ENCODE results near the gene DCAF5. TPM values are rescaled to one million over a fixed set of nuclear protein-coding genes. Genes with fewer than 3 reads are reported as not detected.

DCAF5 gene
- total RNA-seq, 1 donor from 2014 or later: 48.6 TPM

DNA sequence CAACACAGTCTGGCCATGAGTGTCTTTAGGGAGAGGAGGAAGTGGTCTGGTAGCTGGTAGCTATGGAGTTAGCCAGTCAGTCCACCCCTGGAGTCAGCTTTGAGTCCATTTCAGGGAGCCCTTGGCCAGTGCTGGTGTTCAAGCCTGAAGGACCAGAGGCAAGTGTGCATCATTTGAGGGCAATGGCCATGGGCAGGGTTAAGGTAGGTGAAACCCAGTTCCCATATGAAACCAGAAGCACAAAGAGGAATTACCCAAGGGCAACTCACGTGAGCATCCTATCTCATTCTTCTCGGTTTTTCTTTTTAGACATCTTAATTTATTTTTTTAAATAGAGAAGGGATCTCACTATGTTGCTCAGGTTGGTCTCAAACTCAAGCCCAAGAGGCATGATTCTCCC lies 112.6 kb downstream of the DCAF5 start:
- no peak for TF ChIP-seq POLR2AphosphoS5 (IDR thresholded peaks at IDR 0.05; ENCODE audit: insufficient read depth in 1 of 2, low read depth in 1 of 2)
- TF ChIP-seq, protein P1, sequence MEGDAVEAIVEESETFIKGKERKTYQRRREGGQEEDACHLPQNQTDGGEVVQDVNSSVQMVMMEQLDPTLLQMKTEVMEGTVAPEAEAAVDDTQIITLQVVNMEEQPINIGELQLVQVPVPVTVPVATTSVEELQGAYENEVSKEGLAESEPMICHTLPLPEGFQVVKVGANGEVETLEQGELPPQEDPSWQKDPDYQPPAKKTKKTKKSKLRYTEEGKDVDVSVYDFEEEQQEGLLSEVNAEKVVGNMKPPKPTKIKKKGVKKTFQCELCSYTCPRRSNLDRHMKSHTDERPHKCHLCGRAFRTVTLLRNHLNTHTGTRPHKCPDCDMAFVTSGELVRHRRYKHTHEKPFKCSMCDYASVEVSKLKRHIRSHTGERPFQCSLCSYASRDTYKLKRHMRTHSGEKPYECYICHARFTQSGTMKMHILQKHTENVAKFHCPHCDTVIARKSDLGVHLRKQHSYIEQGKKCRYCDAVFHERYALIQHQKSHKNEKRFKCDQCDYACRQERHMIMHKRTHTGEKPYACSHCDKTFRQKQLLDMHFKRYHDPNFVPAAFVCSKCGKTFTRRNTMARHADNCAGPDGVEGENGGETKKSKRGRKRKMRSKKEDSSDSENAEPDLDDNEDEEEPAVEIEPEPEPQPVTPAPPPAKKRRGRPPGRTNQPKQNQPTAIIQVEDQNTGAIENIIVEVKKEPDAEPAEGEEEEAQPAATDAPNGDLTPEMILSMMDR (IDR thresholded peaks at IDR 0.05): no peak
- TF ChIP-seq POLR2A (IDR thresholded peaks at IDR 0.05): no peak
- no peak for DNase-seq (ENCODE audit: extremely low spot score in 2 of 2)
- no peaks in the 10 kb centered on the region for H3K27me3 ChIP-seq
- intact Hi-C loops (cut with DNase I): no loop called here
- H3K27ac ChIP-seq: no peak overlapping the region
- H3K4me1 ChIP-seq: peaks cover 56% of the 10 kb centered on the region
- H3K36me3 ChIP-seq: no peaks in the 10 kb centered on the region
- H3K4me3 ChIP-seq: no peak overlapping the region
- H3K9me3 ChIP-seq: no peaks in the 10 kb centered on the region

DNA sequence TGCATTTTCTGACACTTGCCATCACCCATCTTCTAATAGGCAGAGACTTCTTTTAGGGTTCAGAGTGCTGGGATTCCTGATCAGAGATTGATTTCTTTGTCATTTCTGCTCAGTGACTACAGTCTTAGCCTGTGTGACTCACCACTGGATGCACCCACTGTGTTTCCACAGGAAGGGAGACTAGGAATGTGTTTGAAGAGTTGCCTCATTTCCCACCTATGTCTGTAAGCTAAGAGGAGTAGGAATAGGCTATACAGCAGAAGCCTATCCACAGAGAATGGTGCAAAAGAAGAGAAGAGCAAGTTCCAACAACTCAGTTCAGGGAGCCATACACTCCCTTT lies 113.7 kb downstream of the DCAF5 start:
- TF ChIP-seq, protein P1 (IDR thresholded peaks at IDR 0.05): no peak
- TF ChIP-seq POLR2A (IDR thresholded peaks at IDR 0.05) (no peak), POLR2AphosphoS5 (IDR thresholded peaks at IDR 0.05; ENCODE audit: insufficient read depth in 1 of 2, low read depth in 1 of 2) (no peak)
- Histone ChIP-seq H3K36me3 (no peaks in the 10 kb centered on the region), H3K27ac (no peak overlapping the region), H3K4me1 (peaks cover 45% of the 10 kb centered on the region), H3K27me3 (no peaks in the 10 kb centered on the region), H3K9me3 (no peaks in the 10 kb centered on the region), H3K4me3 (no peak overlapping the region)
- intact Hi-C loops (cut with DNase I): no loop called here
- DNase-seq (ENCODE audit: extremely low spot score in 2 of 2): no peak

DNA sequence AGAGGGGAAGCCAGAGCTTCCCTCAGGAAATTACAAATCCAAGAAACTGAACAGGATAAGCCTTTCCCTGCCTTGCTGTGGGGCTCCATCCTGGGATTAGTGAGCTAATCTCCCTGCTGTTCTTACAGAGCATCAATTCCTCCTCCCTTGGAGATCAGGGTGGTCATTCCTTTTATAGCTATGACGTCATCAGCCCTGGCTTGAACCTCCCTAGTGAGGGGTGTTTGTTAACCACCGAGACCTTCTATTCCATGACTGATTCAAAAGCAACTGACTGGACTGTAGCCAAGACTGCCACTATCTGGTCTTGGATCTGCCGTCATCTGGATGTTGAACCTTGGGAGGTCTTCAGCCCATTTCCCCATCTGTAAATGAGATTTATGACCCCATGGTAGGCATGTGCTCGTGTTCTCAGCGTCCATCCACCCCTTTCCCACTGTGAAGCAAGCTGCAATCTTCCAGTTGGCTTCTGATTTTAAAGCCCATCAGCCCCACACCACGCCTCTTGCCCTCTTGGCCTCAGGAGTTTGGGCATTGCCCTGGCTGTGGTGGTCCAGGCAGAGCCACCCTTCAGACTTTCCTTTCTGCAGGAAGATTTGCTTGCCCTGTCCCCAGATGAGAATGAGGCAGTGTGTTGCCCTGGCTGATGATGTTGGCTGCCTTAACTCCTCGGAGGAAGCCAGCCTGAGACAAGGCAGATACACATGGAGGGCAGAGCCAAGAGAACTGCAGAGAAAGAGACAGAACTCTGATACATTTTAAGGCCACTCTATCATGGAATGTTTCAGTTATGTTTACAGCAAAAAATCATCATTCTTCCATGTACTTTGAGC lies 114.2 kb downstream of the DCAF5 start:
- peaks cover 39% of the 10 kb centered on the region for H3K4me1 ChIP-seq
- H3K27me3 ChIP-seq: no peaks in the 10 kb centered on the region
- no peak overlapping the region for H3K4me3 ChIP-seq
- H3K27ac ChIP-seq: no peak overlapping the region
- no peaks in the 10 kb centered on the region for H3K9me3 ChIP-seq
- intact Hi-C loops (cut with DNase I): no loop called here
- TF ChIP-seq POLR2AphosphoS5 (IDR thresholded peaks at IDR 0.05; ENCODE audit: insufficient read depth in 1 of 2, low read depth in 1 of 2) (peak in 1 of 2 donors; percentile 51), POLR2A (IDR thresholded peaks at IDR 0.05) (no peak)
- TF ChIP-seq, protein P1 (IDR thresholded peaks at IDR 0.05): no peak
- DNase-seq (ENCODE audit: extremely low spot score in 2 of 2): no peak
- no peaks in the 10 kb centered on the region for H3K36me3 ChIP-seq

DNA sequence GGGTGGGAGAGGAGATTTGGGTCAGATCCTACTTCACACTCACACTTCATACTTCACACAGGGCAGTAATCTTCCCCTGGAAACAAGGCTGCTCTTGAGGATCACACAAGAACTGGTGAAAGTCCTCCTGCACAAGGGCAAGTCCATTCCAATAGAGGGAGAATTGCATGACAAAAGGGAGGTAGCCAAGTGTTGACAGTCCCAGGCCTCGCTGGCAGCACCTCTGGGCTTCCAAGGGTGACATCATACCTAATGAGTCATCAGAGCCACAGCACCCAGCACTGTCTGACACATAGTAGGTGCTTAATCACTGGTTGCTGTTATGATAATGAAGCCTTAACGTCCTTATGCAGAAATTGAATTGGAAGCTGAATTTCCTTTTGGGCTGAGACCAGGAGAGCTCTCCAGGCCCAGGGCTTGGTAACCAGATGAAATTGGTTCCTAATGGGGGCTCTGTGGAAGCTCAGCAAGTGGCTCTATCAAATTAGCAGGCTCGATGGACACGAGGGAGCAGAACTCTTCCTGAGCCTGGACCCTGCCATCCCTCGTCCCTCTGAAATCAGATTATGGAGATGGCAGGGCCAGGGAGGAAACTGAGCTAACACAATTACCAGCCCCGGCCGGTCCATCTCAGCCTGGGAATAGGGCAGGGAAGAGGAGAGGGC lies 115.0 kb downstream of the DCAF5 start:
- Histone ChIP-seq H3K27me3 (no peaks in the 10 kb centered on the region), H3K27ac (no peak overlapping the region), H3K36me3 (no peaks in the 10 kb centered on the region), H3K9me3 (no peaks in the 10 kb centered on the region), H3K4me3 (no peak overlapping the region), H3K4me1 (peaks cover 32% of the 10 kb centered on the region)
- intact Hi-C loops (cut with DNase I): no loop called here
- TF ChIP-seq POLR2AphosphoS5 (IDR thresholded peaks at IDR 0.05; ENCODE audit: insufficient read depth in 1 of 2, low read depth in 1 of 2): no peak
- TF ChIP-seq POLR2A (IDR thresholded peaks at IDR 0.05): no peak
- TF ChIP-seq, protein P1 (IDR thresholded peaks at IDR 0.05): no peak
- DNase-seq (ENCODE audit: extremely low spot score in 2 of 2): no peak

All from vagina (tissue), 2 donors.